ENCODE data around the gene WDPCP. TPM values are rescaled to one million over a fixed set of nuclear protein-coding genes. Genes with fewer than 3 reads are reported as not detected.
A peak's percentile ranks its signal among the peaks of the same experiment; 100 is the strongest.

The WDPCP gene
- total RNA-seq, 1 donor from 2014 or later, result 11.8 TPM

DNA sequence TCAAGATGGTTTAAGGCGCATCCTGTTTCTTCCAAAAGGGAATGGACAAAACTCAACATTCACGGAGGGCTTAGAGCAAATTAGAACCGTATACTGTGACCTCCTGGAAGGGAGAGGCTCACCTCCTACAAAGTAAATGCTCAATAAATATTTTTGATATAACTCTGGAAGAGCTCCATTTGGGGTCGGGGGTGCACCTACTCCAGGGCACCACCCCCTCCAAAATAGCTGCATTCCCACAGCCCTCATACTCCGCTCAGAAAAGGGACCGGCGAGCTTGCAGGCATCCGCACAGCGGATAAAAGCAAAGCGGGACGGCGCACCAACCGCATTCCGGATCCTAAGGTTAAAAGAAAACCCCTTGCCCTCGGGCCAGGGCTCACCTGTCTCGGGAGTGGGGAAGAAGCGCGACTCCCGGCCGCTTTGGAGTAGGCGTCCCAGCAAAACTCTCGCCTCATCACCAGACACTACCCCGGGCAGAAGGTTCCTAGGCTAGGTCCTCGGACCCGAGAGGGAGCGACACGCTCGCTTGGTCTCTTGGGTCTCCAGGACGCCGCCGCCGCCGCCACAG, 378 bp downstream of the WDPCP start:
- Mint-ChIP-seq H3K36me3 (no peaks in the 10 kb centered on the region), H3K4me3 (peak overlapping the region; percentile 93), H3K27ac (peak overlapping the region; percentile 93), H3K9me3 (no peaks in the 10 kb centered on the region), H3K27me3 (no peaks in the 10 kb centered on the region), H3K4me1 (ENCODE audit: unreplicated experiment) (peaks cover 30% of the 10 kb centered on the region)
- DNase-seq (ENCODE audit: extremely low spot score, unreplicated experiment), result peak; percentile 80
- TF ChIP-seq, protein P1, sequence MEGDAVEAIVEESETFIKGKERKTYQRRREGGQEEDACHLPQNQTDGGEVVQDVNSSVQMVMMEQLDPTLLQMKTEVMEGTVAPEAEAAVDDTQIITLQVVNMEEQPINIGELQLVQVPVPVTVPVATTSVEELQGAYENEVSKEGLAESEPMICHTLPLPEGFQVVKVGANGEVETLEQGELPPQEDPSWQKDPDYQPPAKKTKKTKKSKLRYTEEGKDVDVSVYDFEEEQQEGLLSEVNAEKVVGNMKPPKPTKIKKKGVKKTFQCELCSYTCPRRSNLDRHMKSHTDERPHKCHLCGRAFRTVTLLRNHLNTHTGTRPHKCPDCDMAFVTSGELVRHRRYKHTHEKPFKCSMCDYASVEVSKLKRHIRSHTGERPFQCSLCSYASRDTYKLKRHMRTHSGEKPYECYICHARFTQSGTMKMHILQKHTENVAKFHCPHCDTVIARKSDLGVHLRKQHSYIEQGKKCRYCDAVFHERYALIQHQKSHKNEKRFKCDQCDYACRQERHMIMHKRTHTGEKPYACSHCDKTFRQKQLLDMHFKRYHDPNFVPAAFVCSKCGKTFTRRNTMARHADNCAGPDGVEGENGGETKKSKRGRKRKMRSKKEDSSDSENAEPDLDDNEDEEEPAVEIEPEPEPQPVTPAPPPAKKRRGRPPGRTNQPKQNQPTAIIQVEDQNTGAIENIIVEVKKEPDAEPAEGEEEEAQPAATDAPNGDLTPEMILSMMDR (conservative IDR thresholded peaks at IDR 0.05), result no peak

DNA sequence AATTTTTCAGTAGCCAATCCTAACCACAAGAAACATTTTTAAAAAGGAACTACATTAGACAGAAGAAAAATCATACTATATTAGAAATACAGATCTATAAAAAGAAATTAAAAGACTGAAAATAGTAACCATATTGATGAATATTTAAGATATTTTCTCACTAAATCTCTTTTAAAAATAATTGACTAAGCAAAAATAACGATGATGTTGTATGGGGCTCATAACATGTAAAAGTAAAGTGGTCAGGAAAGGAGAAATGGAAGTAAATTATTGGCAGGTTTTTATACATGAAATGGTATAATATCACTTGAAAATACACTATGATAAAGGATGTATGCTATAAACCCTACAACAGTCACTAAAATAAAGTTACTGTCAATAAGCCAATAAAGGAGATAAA, 5.4 kb downstream of the WDPCP start:
- Mint-ChIP-seq H3K27me3 (no peaks in the 10 kb centered on the region), H3K4me1 (ENCODE audit: unreplicated experiment) (peaks cover 11% of the 10 kb centered on the region), H3K9me3 (no peaks in the 10 kb centered on the region), H3K36me3 (no peaks in the 10 kb centered on the region), H3K27ac (no peak overlapping the region), H3K4me3 (no peak overlapping the region)
- TF ChIP-seq, protein P1 (conservative IDR thresholded peaks at IDR 0.05), result no peak
- no peak for DNase-seq (ENCODE audit: extremely low spot score, unreplicated experiment)

DNA sequence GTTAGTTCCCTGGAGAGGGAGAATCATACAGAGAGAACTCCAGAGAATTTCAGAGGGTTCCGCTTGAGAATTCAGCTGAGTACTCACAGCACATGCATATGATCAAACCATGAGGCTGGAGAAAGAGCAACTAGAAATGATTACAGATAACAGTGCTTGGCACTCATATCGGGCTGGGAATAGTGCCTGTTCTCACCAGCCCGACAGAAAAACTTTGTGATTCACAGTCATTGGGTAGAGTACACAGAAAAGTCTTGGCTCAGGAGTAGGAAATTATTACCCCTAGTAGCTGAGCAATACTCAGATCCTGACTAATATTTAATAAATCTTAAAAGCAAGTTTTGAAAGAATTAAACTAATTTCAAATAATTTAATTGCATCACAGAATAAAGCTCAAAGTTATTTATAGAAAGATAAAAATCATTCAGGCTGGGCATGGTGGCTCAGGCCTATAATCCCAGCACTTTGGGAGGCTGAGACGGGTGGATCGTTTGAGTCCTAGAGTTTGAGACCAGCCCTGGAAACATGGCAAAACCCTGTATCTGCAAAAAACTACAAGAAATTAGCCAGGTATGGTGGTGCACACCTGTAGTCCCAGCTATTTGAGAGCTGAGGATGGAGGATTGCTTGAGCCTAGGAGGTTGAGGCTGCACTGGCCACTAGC, 6.8 kb downstream of the WDPCP start:
- TF ChIP-seq, protein P1 (conservative IDR thresholded peaks at IDR 0.05), result no peak
- Mint-ChIP-seq H3K27me3 (no peaks in the 10 kb centered on the region), H3K4me1 (ENCODE audit: unreplicated experiment) (no peaks in the 10 kb centered on the region), H3K36me3 (no peaks in the 10 kb centered on the region), H3K4me3 (no peak overlapping the region), H3K9me3 (no peaks in the 10 kb centered on the region), H3K27ac (no peak overlapping the region)
- DNase-seq (ENCODE audit: extremely low spot score, unreplicated experiment), result no peak

- Mint-ChIP-seq H3K27me3 (no peaks in the 10 kb centered on the region), H3K36me3 (no peaks in the 10 kb centered on the region), H3K4me1 (ENCODE audit: unreplicated experiment) (no peaks in the 10 kb centered on the region), H3K27ac (no peak overlapping the region), H3K4me3 (no peak overlapping the region), H3K9me3 (no peaks in the 10 kb centered on the region)
- DNase-seq (ENCODE audit: extremely low spot score, unreplicated experiment), result no peak
- TF ChIP-seq, protein P1 (conservative IDR thresholded peaks at IDR 0.05), result no peak
Observed at GRCh38 chr2:63580651-63581297, 7.5 kb downstream of the WDPCP start.

DNA sequence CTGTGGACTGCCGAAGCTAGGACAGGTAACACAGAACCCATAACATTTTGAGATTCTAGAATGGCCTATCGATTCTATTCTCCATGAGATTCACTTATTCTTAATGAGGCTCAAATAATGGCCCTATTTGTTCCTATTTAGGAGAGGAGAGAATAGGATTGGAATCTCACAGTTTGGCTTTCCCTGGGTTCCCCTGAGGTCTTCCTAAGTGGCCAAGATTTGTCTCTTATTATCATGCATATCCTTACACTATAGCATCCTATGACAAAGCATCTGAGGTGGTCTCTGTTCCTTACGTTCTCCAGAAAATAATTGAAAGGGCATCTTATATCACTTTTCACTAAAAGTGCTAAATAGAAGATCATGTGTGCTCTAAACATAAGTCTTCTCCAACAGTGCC, 9.5 kb downstream of the WDPCP start:
- no peaks in the 10 kb centered on the region for H3K9me3 Mint-ChIP-seq
- H3K4me1 Mint-ChIP-seq (ENCODE audit: unreplicated experiment), result no peaks in the 10 kb centered on the region
- no peak for DNase-seq (ENCODE audit: extremely low spot score, unreplicated experiment)

More for the DNA sequence above, 9.5 kb downstream of the WDPCP start:
- Mint-ChIP-seq H3K36me3 (no peaks in the 10 kb centered on the region), H3K4me3 (no peak overlapping the region), H3K27me3 (no peaks in the 10 kb centered on the region), H3K27ac (no peak overlapping the region)
- TF ChIP-seq, protein P1 (conservative IDR thresholded peaks at IDR 0.05), result no peak
